NT2/D1 (cell line): ENCODE data around the gene PON1.

ENCODE experiments used
- SUZ12 ChIP-seq: IDR thresholded peaks from 2 replicates; pipeline ENCODE4 v1.6.1; 2011; ENCODE audit not compliant: insufficient read length, insufficient read depth; ENCODE audit errors: extremely low read depth
- YY1 ChIP-seq: IDR thresholded peaks from 2 replicates; pipeline ENCODE4 v1.6.1; 2011; ENCODE audit not compliant: insufficient read length, insufficient read depth
- ZNF274 ChIP-seq: IDR thresholded peaks from 2 replicates; pipeline ENCODE4 v1.6.1; 2011; ENCODE audit warnings: mild to moderate bottlenecking, low read depth, low read length

DNA sequence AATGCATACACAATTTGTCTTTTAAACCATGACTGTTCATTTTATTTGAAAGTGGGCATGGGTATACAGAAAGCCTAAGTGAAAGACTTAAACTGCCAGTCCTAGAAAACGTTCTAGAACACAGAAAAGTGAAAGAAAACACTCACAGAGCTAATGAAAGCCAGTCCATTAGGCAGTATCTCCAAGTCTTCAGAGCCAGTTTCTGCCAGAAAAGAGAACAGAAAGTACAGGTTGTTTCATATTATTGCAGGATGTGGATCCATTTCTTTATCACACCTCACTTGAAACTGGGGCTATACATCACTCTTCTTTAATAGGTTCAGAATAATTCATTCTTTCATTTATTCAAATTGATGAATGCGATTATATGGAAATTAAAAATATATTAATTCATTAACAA is 7.7 kb downstream of the PON1 start:
- TF ChIP-seq YY1 (no peak), ZNF274 (no peak), SUZ12 (no peak)
